Measurements from ENCODE around the gene WASF2. TPM values are rescaled to one million over a fixed set of nuclear protein-coding genes. Genes with fewer than 3 reads are reported as not detected.
A peak's percentile ranks its signal among the peaks of the same experiment; 100 is the strongest.

Gene WASF2
- total RNA-seq, 1 experiment from 2014 or later, result 65.9 TPM

DNA sequence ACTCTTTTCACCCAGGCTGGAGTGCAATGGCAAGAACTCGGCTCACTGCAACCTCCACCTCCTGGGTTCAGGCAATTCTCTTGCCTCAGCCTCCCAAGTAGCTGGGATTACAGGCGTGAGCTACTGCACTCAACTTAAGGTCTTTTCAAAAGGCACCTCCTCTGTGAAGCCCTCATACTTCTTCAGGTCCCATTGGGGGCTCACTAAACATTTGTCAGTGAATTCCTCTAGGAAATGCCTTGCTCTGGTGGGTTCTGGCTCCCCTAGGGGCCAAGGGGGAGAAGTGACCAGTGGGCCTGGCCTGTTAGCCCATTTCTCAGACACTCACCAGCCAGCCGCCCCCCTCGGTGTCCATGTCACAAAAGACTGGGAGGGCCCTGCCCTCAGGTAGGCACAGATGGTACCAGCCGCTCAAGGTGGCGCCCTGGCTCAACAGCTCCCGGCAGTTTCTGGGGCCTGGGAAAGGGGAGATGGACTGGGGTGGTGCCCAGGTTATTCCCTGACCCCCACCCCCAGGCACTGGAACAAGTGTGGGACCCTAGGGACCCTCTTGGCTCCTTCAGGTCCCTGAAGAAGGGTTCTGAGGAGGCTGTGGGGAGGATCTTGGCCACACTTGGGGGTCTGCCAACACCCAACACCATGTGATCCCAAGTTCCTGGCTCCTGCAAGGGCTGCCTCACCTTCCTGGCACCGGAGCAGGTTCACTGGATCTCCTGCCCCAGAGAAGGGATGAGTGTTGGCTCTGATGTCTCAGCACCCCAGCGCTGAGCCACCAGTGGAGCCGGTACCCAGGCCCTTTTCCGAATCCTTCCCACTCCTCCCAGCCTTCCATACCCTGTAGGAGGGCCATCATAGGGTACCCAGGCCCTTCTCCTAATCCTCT lies 116.9 kb downstream of the WASF2 start:
- Mint-ChIP-seq H3K36me3 (ENCODE audit: insufficient read depth in 1 of 3, low read depth in 3 of 3) (no peaks in the 10 kb centered on the region), H3K4me1 (peaks cover 4 to 25% of the 10 kb centered on the region in 2 experiments), H3K4me3 (no peak overlapping the region), H3K9me3 (no peaks in the 10 kb centered on the region), H3K27ac (no peak overlapping the region), H3K27me3 (ENCODE audit: low read depth) (peaks cover 8% of the 10 kb centered on the region)
- Histone ChIP-seq H3T11ph (ENCODE audit: low read length) (no peak overlapping the region), H3K27me3 (ENCODE audit: insufficient read depth, low read length) (no peaks in the 10 kb centered on the region), H4K5ac (ENCODE audit: insufficient read length, low read depth, low read length) (no peak overlapping the region), H3K4me1 (ENCODE audit: insufficient read depth, low read length) (no peaks in the 10 kb centered on the region; the same call in 1 of the 2 replicates), H3K18ac (ENCODE audit: insufficient read length, low read depth, low read length) (no peak overlapping the region), H3K79me1 (ENCODE audit: insufficient read depth, low read depth, low read length, poor library complexity, severe bottlenecking) (no peaks in the 10 kb centered on the region), H3K9ac (ENCODE audit: extremely low read depth, insufficient read length, low read length) (no peak overlapping the region), H3K14ac (ENCODE audit: insufficient read depth, low read length) (no peak overlapping the region), H3K23me2 (ENCODE audit: insufficient read length, low read depth, low read length, poor library complexity, severe bottlenecking) (no peaks in the 10 kb centered on the region), H3K79me2 (ENCODE audit: insufficient read depth, low read length) (no peaks in the 10 kb centered on the region), H2BK15ac (ENCODE audit: low read depth, low read length) (no peak overlapping the region), H2BK20ac (ENCODE audit: low read depth, low read length, poor library complexity, severe bottlenecking) (no peak overlapping the region), H2AFZ (ENCODE audit: low read length) (no peak overlapping the region), H3K23ac (ENCODE audit: insufficient read length, low read depth, low read length) (no peak overlapping the region), H3K56ac (ENCODE audit: insufficient read length, low read depth, low read length) (no peak overlapping the region), H3K4ac (ENCODE audit: low read depth, low read length) (no peak overlapping the region), H3K4me2 (ENCODE audit: insufficient read depth, insufficient read length, low read length) (no peak overlapping the region), H4K20me1 (ENCODE audit: control insufficient read depth, insufficient read depth, insufficient read length) (no peaks in the 10 kb centered on the region), H2BK5ac (ENCODE audit: insufficient read length, low read length) (no peak overlapping the region), H3K9me3 (ENCODE audit: control insufficient read depth, low read depth, low read length) (no peaks in the 10 kb centered on the region), H4K91ac (ENCODE audit: insufficient read length, low read depth, low read length) (no peak overlapping the region), H3K27ac (ENCODE audit: insufficient read length, low read depth, low read length) (no peak overlapping the region), H2BK120ac (ENCODE audit: low read depth, low read length, poor library complexity, severe bottlenecking) (no peak overlapping the region), H2BK12ac (ENCODE audit: insufficient read length, low read depth, low read length) (no peak overlapping the region), H2AK5ac (ENCODE audit: insufficient read length, low read length) (no peak overlapping the region), H4K8ac (replicated peaks; ENCODE audit: insufficient read length, low read depth, low read length) (no peak overlapping the region)
- no CpG with 5 or more reads among the region's 11 CpGs for WGBS (ENCODE audit: extremely low coverage, insufficient read length, low lambda C conversion rate)
- TF ChIP-seq, protein P1, sequence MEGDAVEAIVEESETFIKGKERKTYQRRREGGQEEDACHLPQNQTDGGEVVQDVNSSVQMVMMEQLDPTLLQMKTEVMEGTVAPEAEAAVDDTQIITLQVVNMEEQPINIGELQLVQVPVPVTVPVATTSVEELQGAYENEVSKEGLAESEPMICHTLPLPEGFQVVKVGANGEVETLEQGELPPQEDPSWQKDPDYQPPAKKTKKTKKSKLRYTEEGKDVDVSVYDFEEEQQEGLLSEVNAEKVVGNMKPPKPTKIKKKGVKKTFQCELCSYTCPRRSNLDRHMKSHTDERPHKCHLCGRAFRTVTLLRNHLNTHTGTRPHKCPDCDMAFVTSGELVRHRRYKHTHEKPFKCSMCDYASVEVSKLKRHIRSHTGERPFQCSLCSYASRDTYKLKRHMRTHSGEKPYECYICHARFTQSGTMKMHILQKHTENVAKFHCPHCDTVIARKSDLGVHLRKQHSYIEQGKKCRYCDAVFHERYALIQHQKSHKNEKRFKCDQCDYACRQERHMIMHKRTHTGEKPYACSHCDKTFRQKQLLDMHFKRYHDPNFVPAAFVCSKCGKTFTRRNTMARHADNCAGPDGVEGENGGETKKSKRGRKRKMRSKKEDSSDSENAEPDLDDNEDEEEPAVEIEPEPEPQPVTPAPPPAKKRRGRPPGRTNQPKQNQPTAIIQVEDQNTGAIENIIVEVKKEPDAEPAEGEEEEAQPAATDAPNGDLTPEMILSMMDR (conservative IDR thresholded peaks at IDR 0.05), result peak; percentile 66
- peak; percentile 67 for DNase-seq
